Epithelial cell of esophagus (primary cell): ENCODE measurements around the gene NMUR2.

Source experiments
- DNase-seq: peaks from one replicate; pipeline ENCODE4 v3.0.0; 2010; ENCODE audit warnings: low read depth
- H3K4me3 ChIP-seq: 2 replicates; pipeline ENCODE4 v1.5.1; 2011; ENCODE audit warnings: mild to moderate bottlenecking, low read length, control low read depth
- CTCF ChIP-seq: IDR thresholded peaks from 2 replicates; pipeline ENCODE4 v1.5.1; 2011; ENCODE audit warnings: low read depth, mild to moderate bottlenecking, low read length, control low read depth, inconsistent platforms; ENCODE audit not compliant: insufficient read depth; ENCODE audit errors: missing control alignments

NMUR2 gene

DNA sequence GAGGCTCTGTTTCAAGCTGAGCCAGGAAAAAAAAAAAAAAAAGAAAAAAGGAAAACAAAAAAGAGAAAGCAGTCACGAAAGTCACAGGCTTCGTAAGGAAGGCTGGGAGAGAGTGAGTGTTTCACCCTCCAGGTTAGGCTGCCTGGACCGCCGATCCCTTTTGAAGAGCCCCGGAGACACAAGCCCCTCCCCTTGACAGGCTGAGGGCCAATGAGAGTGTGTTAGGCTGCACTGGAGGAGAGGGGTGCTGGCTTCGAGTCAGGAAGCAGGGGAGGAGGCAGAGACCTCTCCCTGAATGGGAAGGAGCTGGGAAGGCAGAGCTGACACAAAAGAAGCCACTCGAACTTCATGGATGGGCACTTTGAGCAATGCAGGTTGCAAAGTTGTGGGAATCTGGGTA is at the start of gene NMUR2:
NMUR2 (minus strand) TSS at position 135 of the 400 bp plus-strand sequence. CDS start 166 bp downstream, outside the sequence.
- no peak within 1 kb of the TSS for H3K4me3 ChIP-seq
- no peak for TF ChIP-seq CTCF
- DNase-seq, result no peak

DNA sequence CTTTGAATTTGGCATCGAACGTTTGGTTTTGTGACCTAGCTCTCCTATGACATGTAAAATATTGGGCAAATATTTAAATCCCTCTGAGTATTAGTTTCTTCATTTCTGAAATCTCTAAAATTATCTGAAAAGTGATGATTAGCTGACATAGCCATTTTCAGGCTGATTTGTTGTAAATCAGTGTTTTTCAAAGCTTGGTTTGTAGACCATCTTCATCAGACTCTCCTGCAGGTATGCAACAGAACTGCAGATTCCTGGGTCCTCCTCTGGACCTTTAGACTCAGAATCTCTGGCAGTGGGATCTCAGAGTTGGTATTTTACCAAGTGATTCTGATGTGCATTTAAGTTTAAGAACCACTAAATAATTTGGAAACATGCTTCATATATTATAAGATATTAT is 38.9 kb upstream of the NMUR2 start:
- H3K4me3 ChIP-seq, result no peak overlapping the region
- no peak for DNase-seq
- TF ChIP-seq CTCF, result no peak

- no peak overlapping the region for H3K4me3 ChIP-seq
- no peak for DNase-seq
- TF ChIP-seq CTCF, result no peak
Observed at GRCh38 chr5:152439791-152440190, 34.7 kb upstream of the NMUR2 start.

DNA sequence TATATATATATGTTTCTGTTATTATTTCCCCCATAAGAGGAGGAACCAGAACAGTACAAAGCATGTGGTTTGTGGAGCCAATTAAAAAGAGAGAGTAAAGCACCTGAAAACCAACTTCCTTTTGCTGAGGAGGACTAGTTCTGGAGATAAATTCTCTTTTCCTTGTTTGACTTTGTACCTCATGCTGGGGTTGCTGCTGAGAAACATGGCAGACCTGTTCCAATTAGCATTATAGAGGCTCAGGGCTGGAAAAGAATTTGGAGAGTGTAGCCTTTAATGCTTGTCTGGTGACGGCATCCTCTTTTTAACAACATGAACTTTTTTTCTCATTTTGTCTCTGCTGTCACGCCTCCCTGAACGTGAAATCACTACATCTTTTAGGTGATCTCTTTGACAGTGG is 32.8 kb upstream of the NMUR2 start:
- no peak for TF ChIP-seq CTCF
- DNase-seq, result no peak
- H3K4me3 ChIP-seq, result no peak overlapping the region

DNA sequence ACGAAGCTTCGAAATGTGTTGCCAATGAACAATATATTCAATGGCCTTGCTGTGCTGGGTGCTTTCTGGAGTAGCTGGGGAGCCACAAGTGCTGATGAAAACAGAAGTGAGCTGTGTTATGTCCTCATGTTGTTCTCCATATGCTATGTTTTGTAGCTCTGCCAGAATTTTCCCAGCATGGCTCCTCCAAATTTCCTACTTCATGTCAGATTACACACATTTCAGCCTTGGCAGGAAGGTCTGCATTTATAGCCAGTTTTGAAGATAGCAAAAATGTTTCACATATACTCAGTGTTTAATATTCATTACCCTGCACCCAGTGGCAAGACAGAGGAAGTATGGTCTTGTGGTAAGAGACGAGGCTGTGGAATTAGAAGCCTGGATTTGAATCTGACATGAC is 22.6 kb upstream of the NMUR2 start:
- no peak for TF ChIP-seq CTCF
- no peak overlapping the region for H3K4me3 ChIP-seq
- no peak for DNase-seq

DNA sequence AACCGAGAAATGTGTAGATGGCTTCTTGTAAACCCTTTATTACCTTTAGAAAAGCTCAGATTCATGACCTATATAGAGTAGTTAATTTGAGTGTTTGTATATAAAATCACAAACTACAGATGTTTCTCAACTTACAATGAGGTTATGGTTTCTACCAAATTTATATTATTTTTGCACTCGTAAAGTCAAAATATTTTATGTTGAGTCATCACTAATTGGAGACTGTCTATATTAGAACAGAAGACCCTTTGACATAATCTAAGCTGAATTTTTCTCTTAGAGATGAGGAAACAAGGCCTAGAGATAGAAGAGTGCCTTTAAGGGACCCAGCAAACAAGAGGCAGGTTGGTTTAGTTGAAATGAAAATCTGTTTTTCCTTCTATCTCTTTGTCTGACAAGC is 20.0 kb upstream of the NMUR2 start:
- DNase-seq, result no peak
- TF ChIP-seq CTCF, result no peak
- H3K4me3 ChIP-seq, result no peak overlapping the region

DNA sequence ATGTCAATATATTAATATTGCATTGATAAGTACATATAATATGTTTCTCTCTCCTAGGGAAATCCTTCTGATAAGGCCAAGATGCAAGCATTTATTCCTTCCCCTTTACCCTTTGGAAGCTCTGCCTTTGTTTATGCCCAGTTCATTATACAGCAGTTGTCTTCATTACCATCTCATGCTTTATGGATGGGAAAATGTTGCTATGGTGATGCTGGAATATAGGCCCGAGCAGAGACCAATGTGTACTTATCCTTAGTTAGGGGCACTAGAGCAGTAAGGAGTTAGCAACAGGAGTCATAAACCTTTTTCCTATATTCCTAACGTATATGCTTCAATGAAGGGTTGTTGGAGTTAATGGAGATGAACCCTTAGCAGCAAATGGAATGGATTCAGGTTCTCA is 19.4 kb upstream of the NMUR2 start:
- no peak for DNase-seq
- no peak for TF ChIP-seq CTCF
- no peak overlapping the region for H3K4me3 ChIP-seq
